Measurements from ENCODE around the gene CREB3. TPM values are rescaled to one million over a fixed set of nuclear protein-coding genes. Genes with fewer than 3 reads are reported as not detected.

The CREB3 gene
- total RNA-seq, 1 donor from 2014 or later: 29.2 TPM

- H3K27me3 Mint-ChIP-seq (ENCODE audit: unreplicated experiment): peaks cover 4% of the 10 kb centered on the region
- H3K4me1 Mint-ChIP-seq (ENCODE audit: unreplicated experiment): peaks cover 18% of the 10 kb centered on the region
- TF ChIP-seq, protein P1, sequence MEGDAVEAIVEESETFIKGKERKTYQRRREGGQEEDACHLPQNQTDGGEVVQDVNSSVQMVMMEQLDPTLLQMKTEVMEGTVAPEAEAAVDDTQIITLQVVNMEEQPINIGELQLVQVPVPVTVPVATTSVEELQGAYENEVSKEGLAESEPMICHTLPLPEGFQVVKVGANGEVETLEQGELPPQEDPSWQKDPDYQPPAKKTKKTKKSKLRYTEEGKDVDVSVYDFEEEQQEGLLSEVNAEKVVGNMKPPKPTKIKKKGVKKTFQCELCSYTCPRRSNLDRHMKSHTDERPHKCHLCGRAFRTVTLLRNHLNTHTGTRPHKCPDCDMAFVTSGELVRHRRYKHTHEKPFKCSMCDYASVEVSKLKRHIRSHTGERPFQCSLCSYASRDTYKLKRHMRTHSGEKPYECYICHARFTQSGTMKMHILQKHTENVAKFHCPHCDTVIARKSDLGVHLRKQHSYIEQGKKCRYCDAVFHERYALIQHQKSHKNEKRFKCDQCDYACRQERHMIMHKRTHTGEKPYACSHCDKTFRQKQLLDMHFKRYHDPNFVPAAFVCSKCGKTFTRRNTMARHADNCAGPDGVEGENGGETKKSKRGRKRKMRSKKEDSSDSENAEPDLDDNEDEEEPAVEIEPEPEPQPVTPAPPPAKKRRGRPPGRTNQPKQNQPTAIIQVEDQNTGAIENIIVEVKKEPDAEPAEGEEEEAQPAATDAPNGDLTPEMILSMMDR (IDR thresholded peaks at IDR 0.05; ENCODE audit: unreplicated experiment): no peak
- H3K36me3 Mint-ChIP-seq (ENCODE audit: low read depth, unreplicated experiment): peaks cover 56% of the 10 kb centered on the region
- DNase-seq (ENCODE audit: low spot score): no peak
- H3K27ac Mint-ChIP-seq (ENCODE audit: unreplicated experiment): peak overlapping the region; percentile 31
- no peaks in the 10 kb centered on the region for H3K9me3 Mint-ChIP-seq (ENCODE audit: unreplicated experiment)
- H3K4me3 Mint-ChIP-seq (ENCODE audit: unreplicated experiment): peak overlapping the region; percentile 66
Measured at GRCh38 chr9:35737143-35737542, 4.7 kb downstream of the CREB3 start.

- DNase-seq (ENCODE audit: low spot score): no peak
- Mint-ChIP-seq H3K4me1 (ENCODE audit: unreplicated experiment) (peaks cover 19% of the 10 kb centered on the region), H3K4me3 (ENCODE audit: unreplicated experiment) (peak overlapping the region; percentile 47), H3K36me3 (ENCODE audit: low read depth, unreplicated experiment) (peaks cover 60% of the 10 kb centered on the region), H3K9me3 (ENCODE audit: unreplicated experiment) (no peaks in the 10 kb centered on the region), H3K27ac (ENCODE audit: unreplicated experiment) (peak overlapping the region; percentile 78), H3K27me3 (ENCODE audit: unreplicated experiment) (peaks cover 4% of the 10 kb centered on the region)
- TF ChIP-seq, protein P1 (IDR thresholded peaks at IDR 0.05; ENCODE audit: unreplicated experiment): no peak
Measured at GRCh38 chr9:35738186-35738585, 5.7 kb downstream of the CREB3 start.

GRCh38 chr9:35738924-35739323 is 6.5 kb downstream of the CREB3 start:
- TF ChIP-seq, protein P1 (IDR thresholded peaks at IDR 0.05; ENCODE audit: unreplicated experiment): no peak
- Mint-ChIP-seq H3K9me3 (ENCODE audit: unreplicated experiment) (no peaks in the 10 kb centered on the region), H3K36me3 (ENCODE audit: low read depth, unreplicated experiment) (peaks cover 65% of the 10 kb centered on the region), H3K4me1 (ENCODE audit: unreplicated experiment) (peaks cover 21% of the 10 kb centered on the region), H3K27me3 (ENCODE audit: unreplicated experiment) (peaks cover 4% of the 10 kb centered on the region), H3K27ac (ENCODE audit: unreplicated experiment) (peak overlapping the region; percentile 78), H3K4me3 (ENCODE audit: unreplicated experiment) (peak overlapping the region; percentile 47)
- no peak for DNase-seq (ENCODE audit: low spot score)

DNA sequence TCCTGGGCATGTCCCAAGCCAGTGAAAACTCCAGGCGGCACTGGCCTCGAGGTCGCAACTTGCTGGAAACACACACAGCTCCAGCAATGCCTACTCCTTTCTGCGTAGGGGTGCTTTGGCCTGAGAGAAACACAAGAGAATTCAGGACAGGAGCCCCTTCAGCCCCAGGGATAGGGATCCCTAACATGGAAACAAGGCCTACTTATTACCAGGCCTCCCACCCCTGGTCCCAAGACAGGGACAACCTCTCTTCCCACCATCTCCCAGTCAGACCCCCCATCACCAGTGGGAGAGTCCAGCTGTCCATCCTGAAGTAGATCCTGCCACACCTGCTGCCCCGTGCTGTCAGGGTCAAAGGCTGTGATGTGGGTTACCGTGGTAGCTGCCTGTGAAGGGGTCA is 7.8 kb downstream of the CREB3 start:
- peaks cover 69% of the 10 kb centered on the region for H3K36me3 Mint-ChIP-seq (ENCODE audit: low read depth, unreplicated experiment)
- H3K27ac Mint-ChIP-seq (ENCODE audit: unreplicated experiment): no peak overlapping the region
- TF ChIP-seq, protein P1 (IDR thresholded peaks at IDR 0.05; ENCODE audit: unreplicated experiment): no peak
- no peak overlapping the region for H3K4me3 Mint-ChIP-seq (ENCODE audit: unreplicated experiment)
- peaks cover 6% of the 10 kb centered on the region for H3K27me3 Mint-ChIP-seq (ENCODE audit: unreplicated experiment)
- peaks cover 29% of the 10 kb centered on the region for H3K4me1 Mint-ChIP-seq (ENCODE audit: unreplicated experiment)
- no peak for DNase-seq (ENCODE audit: low spot score)
- H3K9me3 Mint-ChIP-seq (ENCODE audit: unreplicated experiment): no peaks in the 10 kb centered on the region

GRCh38 chr9:35741740-35742139 is 9.3 kb downstream of the CREB3 start:
- Mint-ChIP-seq H3K27me3 (ENCODE audit: unreplicated experiment) (peaks cover 6% of the 10 kb centered on the region), H3K36me3 (ENCODE audit: low read depth, unreplicated experiment) (peaks cover 71% of the 10 kb centered on the region), H3K27ac (ENCODE audit: unreplicated experiment) (peak overlapping the region; percentile 11), H3K9me3 (ENCODE audit: unreplicated experiment) (no peaks in the 10 kb centered on the region), H3K4me3 (ENCODE audit: unreplicated experiment) (peak overlapping the region; percentile 6), H3K4me1 (ENCODE audit: unreplicated experiment) (peaks cover 34% of the 10 kb centered on the region)
- TF ChIP-seq, protein P1 (IDR thresholded peaks at IDR 0.05; ENCODE audit: unreplicated experiment): no peak
- no peak for DNase-seq (ENCODE audit: low spot score)

Data from endothelial cell (in vitro differentiated cells).